Measurements from ENCODE around the gene SEMA3A.

The SEMA3A gene

DNA sequence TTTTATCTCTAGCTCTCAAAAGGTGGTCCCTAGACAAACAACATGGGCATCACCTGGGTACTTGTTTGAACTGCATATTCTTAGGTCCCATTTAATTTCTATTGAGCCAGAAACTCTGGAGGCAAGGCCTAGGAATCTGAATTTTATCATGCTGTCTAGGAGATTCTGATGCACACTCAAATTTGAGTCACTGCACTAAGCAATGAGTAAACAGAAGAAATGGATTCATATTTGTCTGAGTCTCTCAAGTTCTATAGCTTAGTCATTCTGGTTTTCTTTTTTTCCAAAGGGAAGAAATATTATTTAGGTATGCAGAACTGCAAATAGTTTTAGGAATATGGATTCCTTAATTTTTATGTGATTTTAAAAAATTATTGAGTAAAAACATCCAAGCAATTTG lies 185.5 kb downstream of the SEMA3A start:
- no peak for DNase-seq (ENCODE audit: low read depth)

DNA sequence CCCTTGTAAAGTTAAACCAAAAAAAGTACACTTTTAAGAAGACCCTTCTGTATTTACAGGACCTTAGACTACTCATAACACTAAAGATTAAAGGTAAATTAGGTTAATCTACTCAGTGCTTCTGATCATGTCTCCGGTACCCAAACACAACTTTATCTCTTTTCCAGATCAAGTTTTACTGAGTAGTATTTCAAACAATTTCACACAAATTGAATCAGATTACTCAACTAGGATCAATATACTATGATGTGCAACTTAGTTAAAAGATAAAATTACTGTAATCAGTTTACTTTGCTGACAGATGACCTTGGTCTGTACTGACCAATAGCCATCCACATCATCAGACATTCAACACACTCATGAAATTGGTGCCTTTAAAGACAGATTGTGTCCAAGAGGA lies 191.4 kb downstream of the SEMA3A start:
- DNase-seq (ENCODE audit: low read depth), result no peak

DNA sequence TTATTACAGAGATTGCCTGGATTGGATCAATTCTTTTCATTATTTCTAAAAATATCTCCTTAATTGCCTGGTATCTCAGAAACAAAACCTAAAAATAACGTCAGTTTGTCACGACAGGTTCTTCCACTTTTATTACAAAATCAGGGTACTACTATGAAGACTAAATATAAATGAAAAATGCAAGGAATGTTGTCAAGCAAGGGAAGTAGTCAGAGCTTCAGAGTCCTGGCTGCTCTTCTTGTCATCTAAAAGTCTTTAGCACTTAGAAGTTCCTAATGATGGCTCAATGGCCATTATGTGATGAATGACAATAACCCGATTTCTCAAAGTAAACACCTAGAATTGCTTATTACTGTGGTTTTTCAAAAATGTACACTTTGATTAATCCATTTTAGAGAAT lies 192.2 kb downstream of the SEMA3A start:
- no peak for DNase-seq (ENCODE audit: low read depth)

DNA sequence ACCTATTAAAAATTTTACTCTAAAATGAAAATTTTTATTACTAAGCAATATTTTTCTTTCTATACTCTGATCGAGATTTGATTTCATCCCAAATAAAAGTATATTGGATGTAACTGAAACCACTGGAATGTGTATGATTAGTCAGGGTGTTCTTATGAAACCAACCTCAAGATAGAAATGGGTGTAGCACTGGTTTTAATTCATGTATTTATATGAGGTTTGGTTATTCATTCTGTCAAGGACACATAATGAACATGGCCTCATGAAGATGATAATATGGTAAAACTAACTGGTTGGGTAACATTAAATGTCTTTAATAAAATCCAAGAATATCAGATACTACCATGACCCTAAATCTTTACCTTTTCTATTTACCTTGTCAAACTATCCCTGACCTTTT lies 197.7 kb downstream of the SEMA3A start:
- no peak for DNase-seq (ENCODE audit: low read depth)

DNA sequence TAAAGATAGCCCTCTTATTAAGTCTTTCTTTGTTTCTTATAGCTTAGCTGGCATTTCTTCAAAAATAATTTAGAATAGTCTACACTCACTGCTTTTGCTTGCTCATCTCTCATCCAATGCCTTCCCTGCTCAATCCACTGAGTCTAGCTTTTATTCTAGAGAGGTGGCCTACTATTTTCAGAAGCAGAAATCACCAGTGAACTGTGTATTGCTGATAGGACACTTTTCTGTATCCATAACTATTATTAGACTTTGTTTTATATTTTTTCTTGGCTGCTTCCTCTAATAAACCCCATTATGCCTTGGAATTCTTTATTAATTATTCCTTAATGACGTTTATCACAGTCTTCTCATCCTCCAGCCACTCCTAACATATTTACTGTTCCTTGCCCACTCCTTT lies 206.8 kb downstream of the SEMA3A start:
- DNase-seq (ENCODE audit: low read depth), result no peak

DNA sequence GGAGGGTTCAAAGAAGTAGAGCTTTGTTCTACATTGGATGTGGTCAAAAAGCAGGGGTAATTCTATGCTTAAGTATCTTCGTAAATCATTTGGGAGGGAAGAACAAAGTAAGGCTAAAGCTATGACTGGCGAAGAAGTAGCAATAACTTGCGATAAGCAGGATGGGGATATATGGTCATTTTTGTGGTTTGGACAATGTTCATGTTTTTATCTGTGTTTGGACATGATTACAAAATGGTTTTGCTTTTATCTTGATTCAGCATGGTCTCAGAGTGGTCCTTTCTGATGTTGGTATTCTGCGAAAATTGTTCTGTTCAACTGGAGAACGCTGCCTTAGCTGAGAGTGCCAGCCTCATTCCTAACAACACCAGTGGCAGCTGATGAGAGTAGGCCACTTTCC lies 208.8 kb downstream of the SEMA3A start:
- no peak for DNase-seq (ENCODE audit: low read depth)

DNA sequence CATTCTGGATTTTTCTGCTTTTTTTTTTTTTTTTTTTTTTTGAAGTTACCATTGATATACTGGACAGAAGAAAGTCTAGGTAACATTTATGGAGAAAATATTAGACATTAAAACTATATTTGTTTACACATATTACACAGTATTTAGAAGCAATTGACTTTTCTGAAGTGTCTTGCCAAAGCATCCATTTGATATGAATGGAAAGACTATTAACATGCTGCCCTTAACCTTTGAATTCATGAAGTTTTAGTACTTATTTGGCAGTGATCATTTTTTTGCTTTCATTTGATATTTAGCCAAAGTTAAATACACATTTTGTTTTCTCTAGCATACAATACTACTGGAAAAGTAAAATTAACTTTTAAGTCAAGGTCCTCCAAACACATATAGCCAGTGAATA lies 210.0 kb downstream of the SEMA3A start:
- no peak for DNase-seq (ENCODE audit: low read depth)

DNA sequence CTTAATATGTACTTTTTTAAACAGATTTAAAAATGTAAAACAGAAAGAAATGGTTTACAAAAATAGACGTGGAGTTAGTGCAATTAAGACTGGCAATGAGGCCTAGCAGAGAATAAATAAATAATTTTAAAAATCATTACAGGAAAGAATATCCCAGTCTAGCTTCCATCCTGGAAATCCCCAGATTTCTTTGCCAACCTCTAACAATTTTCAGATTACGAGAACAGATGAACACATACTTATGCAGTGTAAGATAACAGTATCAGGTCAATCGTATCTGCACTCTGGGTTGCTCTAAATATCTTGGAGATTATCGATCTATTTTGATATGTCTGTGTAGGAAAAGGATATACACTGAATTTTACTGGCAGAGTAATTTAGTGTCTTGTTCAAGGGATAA lies 210.5 kb downstream of the SEMA3A start:
- no peak for DNase-seq (ENCODE audit: low read depth)

DNA sequence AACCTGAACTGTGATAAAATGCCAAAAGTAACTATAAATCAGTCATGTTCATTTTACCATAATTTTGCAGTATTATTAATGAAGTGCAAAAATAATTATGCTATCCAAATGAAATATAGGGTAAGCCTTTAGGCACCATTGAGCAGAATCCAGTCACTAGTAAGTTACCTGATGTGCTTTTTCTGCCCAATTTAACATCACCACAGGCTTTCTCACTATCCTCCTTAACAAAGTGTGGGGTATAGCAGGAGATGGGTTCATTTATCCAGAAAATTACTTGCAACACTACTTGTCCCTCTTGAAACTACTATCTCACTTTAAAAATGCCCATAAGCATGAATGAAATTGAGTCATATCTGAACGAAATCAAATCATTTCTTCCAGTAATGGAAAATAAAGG lies 211.0 kb downstream of the SEMA3A start:
- no peak for DNase-seq (ENCODE audit: low read depth)

DNA sequence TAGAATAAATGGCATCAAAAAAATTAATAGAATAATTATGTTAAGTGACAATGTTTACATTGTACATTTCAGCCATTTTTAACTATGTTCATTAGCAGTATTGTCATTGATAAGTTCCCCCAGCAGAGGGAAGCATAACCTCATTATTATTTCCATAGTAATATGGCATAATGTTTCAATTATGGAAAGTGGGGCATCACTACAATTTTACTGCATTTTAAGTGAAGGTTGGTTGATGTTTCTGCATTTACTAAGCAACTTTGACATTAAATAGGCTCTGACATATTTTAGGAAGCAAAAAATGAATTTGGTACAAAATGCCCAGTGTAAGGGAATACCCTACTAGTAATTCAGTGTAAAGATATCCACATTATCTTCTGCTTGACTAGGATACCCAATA lies 218.3 kb downstream of the SEMA3A start:
- no peak for DNase-seq (ENCODE audit: low read depth)

DNA sequence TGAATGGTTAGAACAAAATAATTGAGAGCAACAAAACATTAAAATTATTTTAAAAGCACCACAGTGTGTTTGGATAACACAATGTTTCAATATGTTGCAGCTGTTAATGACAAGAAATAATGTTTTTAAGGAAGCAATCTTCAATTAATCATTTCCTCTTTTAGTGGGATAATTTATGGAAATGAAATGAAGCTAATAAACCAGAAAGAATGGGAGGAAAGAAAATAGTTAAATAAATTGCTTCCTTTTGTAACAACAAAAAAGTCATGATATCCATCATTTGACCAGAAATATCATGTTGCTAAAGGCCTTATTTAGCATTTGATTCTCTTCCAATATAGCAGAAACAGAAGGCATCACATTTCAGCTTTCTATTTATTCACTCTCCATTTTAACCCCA lies 224.5 kb downstream of the SEMA3A start:
- DNase-seq (ENCODE audit: low read depth), result no peak

DNA sequence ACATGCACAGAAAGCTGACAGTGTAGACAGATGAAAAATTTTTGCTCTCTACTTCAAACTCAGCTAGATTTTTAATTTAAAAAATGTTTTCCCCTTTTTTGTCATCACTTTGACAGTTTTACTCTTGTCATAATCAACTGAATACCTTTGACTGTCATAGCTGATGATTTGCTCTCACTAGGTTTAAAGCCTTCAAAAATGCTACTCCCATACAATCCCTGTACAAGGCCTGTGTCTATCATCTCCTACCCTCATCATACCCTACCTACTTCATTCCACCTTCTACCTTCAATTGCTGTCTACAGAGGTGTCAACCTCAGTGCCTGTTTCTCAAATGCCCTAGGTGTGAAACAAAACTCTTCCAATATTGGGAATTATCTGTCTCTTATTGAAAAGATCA lies 230.3 kb downstream of the SEMA3A start:
- DNase-seq (ENCODE audit: low read depth), result no peak

DNA sequence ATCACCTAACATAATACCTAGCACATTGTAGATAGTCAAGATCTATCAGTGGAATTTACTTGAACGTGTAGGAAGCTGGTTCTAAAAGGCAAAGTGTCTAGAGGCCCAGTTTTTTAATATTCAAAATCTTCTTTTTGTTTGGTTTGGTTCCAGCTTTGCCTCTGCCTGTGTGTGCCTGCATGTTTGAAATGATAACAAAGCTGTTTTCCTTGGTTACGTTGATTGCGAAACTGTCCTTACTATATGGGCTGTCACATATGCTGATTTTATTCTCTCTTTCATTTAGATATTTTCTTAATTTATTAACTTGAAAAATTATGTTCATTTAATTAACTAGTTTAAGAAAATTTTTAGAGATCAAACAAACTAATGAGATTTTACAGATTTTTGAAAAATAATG lies 237.3 kb downstream of the SEMA3A start:
- no peak for DNase-seq (ENCODE audit: low read depth)

DNA sequence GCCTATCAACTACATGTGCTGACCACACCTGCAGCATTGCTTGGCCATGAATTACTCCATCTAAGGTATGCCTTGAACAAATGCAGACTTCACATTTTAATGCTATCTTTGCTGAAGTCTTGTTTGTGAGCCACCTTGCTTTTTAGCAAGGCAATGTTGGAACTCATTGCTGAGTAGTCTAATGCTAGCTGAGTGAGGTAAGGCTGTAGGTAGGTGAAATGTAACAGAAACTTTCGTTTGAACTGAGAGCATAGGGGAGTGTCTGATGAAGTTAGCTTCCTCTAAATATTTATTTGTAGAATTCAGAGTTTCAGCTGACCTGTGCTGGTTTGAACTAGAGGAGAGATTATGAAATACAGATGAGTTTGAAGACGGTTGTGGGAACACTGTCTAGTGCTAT lies 238.5 kb downstream of the SEMA3A start:
- DNase-seq (ENCODE audit: low read depth), result no peak

DNA sequence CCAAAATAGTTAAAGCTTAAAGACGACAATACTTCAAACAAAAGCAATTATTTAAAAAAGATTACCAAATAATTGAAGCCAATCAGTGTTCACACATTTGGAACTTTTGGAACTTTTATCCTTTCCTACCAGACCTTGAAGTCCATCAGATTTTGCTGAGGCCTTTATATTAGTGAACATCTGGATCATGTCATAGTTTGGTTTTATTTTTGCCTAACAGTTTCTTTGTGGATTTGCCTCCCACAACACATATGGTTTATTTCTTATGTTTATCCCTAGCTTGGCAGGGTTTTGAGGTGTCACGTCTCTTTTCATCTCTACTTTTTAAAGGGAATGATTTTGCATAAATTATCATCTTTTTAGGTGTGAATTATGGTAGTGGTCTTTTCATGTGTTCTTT lies 242.4 kb downstream of the SEMA3A start:
- DNase-seq (ENCODE audit: low read depth), result no peak

DNA sequence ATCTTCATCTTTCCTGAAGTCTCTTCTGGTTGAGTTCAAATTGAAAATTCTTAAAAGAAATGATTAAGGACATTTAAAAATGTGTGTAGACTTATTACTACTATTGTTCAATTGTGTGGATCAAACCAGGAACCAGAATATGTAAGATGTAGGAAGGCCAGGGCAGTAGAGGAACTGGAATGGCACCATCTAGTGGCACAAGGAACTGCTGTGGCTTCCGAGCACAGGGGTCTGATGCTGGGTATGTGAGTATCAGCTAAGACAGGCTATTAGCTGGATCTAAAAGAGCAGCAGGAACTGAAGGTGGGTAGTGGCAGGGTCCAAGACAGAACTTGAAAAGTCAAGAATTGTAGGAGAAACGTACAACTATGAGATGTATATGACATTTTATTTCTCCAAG lies 247.3 kb downstream of the SEMA3A start:
- no peak for DNase-seq (ENCODE audit: low read depth)

DNA sequence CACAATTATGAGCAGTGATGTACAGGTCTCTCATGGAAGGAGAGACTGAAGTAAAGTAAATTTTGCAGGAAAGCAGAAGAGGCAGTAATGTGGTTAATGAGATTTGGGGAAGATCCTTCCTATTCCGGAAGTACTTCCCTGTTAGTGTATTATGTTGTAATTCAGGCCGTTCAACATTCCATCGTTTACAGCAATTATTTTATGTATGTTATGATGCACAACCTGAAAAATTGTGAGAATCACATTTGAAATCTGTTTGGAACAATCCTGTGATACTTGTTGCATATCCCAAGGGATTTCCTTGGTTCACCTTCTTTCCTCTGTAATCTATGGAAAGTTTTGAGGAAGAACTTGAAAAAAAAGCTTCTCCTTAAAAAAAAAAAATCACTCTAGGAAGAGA lies 247.8 kb downstream of the SEMA3A start:
- no peak for DNase-seq (ENCODE audit: low read depth)

DNA sequence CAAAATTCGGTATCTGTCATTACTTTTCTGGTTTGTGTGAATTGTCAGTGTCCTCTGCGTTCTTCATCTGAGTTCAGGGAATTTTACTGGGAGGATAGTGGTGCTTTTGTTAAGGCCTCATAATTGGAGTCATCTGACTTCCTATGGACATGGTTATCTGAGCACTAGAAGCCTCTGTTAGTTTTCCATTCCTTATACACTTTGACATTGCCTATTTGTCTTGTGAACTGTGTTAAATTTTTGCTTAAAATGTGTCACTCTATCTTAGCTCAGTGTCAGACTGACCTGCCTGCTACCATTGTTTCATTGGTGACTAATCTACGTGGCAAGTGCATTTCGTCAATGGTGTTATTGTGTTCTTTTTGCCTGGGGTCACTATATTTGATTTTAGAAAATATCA lies 253.3 kb downstream of the SEMA3A start:
- no peak for DNase-seq (ENCODE audit: low read depth)

DNA sequence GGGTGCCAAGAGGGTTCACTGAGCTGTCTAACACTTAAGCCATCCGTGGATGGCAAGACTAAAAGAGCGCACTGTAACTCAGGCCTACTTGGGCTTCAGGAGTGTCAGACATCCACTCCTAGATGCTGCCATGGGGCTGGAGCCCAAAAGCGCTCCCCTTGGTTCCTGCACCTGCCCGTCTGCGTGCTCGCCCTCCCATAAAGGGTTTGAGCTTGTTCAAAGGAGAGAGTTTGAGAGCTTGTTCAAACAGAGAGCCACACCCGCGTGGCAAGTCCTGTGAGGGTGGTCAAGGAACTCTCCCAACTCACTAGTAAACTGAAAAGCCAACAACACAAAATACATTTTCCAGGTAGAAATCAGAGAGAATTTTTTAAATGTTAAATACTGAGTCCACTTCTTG lies 256.7 kb downstream of the SEMA3A start:
- no peak for DNase-seq (ENCODE audit: low read depth)

DNA sequence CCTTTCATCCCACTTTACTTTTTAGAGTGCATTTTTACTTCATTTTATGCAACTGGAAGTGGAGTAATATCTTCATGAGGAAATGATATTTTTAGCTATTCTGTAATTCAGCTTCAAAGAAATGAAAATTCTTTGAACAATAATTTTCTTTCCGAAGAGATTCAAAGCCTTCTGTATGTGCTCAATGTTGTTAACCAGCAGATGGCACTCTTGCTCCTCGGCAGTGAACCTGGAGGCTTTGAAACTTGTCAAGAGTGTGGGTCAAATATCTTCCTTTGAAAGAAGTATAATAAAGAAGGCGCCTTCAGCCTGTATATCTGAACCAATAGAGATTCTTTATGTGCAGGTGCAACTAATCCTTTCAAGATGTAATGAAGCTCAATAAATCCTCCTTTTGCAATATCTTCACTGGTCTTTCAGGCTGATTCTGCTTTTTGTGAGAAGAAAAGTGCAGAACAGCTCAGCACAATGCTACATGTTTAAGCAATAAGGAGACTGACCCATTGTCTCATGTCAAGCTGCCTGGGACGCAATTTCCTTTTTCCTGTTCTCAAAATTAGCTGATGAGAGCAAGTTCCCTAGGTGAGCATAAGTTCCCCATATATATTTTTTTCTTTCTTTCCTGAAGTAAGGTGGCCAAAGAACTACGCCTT lies 258.4 kb downstream of the SEMA3A start:
- DNase-seq (ENCODE audit: low read depth), result peak; percentile 11

DNA sequence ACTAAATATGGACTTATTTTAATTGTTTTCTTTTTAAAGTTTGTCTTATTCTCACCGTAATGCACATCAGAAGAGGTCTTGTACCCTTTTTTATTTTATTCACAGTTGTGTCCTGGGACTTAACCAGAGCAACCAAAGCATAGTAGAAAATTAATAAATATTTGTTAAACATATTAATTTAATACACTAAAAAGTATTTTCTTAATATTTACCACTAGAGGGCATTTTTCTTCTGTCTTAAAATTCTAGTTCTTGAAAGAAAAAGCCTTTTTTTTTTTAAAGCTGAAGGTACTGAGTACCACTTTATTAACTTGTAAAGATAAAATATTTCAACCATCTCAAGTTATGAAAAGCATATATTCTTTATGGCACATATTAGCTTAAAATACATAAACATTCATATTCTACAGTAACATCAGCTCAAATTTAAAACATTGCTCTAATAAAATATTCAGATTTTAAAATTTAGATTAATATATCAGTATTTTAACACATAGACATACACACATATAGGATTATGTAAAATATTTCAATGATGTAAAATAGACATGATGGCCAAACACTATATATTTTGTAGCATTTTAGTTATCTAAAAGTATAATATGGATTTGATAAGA lies 260.4 kb downstream of the SEMA3A start:
- no peak for DNase-seq (ENCODE audit: low read depth)

DNA sequence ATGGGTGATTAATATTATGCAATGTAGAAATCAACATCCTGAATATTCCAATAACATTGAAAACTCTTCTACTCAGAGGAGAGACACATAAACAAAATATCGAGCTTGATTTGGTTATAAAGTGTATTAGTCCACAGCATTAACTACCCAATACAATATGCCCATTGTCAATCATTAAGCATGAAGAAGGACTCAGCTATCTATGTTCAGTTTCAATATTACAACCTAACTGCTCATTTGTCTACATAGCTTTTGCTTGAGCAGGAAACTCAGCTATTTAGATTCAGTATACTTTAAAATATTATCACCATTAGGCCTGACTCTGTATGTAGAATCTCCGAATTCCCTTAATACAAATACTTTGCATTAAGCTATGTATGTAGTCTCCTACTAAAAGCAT lies 262.6 kb downstream of the SEMA3A start:
- DNase-seq (ENCODE audit: low read depth), result no peak

DNA sequence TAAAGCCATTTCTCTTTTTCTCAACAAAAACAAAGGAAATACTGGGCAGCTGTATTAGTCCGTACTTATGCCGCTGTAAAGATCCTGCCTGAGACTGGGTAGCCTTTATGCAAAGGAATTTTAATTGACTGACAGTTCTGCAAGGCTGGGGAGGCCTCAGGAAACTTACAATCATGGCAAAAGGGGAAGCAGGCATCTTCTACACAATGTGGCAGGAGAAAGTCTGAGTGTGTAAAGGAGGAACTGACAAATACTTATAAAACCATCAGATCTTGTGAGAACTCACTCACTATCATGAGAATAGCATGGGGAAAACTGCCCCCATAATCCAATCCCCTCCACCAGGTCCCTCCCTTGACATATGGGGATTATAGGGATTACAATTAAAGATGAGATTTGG lies 264.3 kb downstream of the SEMA3A start:
- DNase-seq (ENCODE audit: low read depth), result no peak

DNA sequence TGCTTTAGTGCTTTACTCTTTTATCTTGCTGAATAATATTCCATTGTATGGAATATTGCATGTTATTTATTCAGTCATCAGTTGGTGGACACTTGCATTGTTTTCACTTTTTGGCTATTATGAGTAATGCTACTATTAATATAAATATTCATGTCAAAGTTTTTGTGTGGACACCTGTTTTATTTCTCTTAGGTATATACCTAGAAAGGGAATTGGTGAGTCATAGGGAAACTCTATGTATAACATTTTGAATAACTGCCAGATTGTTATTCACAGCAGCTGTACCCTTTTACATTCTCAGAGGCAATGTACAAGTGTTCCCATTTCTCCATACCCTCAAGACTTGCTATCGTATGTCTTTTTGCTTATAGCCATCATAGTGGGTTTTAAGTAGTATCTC lies 268.7 kb downstream of the SEMA3A start:
- no peak for DNase-seq (ENCODE audit: low read depth)
